Naive B cell (primary cell): ENCODE data around the gene KIN. TPM values are rescaled to one million over a fixed set of nuclear protein-coding genes. Genes with fewer than 3 reads are reported as not detected.
"Not testable (repeated sequence)": the region's sequence is repeated elsewhere in the genome, so short reads cannot be mapped to it uniquely, and the experiment has no call there.

Experiments used
- ATAC-seq, 2 donors: fragments of 150-1000 bp; cut with Tn5 transposase; 2 replicates each; pipeline ENCODE4 v1.10.0; 2021; ENCODE audit warnings: low read depth in 2 of 2, mild to moderate bottlenecking in 2 of 2, moderate library complexity in 2 of 2
- DNase-seq: peaks from one replicate; pipeline ENCODE4 v3.0.0; 2022
- H3K27ac Mint-ChIP-seq, 6 donors: one replicate each; pipeline ENCODE4 v1.8.0; 2020 to 2022; ENCODE audit warnings: mild to moderate bottlenecking in 6 of 6, mixed read lengths in 6 of 6, moderate library complexity in 5 of 6, inconsistent platforms in 2 of 6
- H3K27me3 Mint-ChIP-seq, 3 donors: one replicate each; pipeline ENCODE4 v1.8.0; 2021 to 2022; ENCODE audit warnings: mixed read lengths in 3 of 3, mild to moderate bottlenecking in 1 of 3
- H3K36me3 Mint-ChIP-seq, 2 donors: one replicate each; pipeline ENCODE4 v1.8.0; 2020 to 2022; ENCODE audit warnings: mixed read lengths in 2 of 2, inconsistent platforms in 1 of 2, mild to moderate bottlenecking in 1 of 2
- H3K4me1 Mint-ChIP-seq, 3 donors: one replicate each; pipeline ENCODE4 v1.8.0; 2020 to 2022; ENCODE audit warnings: mixed read lengths in 3 of 3, inconsistent platforms in 1 of 3, mild to moderate bottlenecking in 1 of 3, moderate library complexity in 1 of 3
- H3K4me3 Mint-ChIP-seq, 8 donors: one replicate each; pipeline ENCODE4 v1.8.0; 2020 to 2022; ENCODE audit warnings: mild to moderate bottlenecking in 8 of 8, mixed read lengths in 8 of 8, moderate library complexity in 8 of 8, inconsistent platforms in 2 of 8
- H3K9me3 Mint-ChIP-seq, 7 donors: one replicate each; pipeline ENCODE4 v1.8.0; 2020 to 2022; ENCODE audit warnings: mixed read lengths in 7 of 7, mild to moderate bottlenecking in 5 of 7, inconsistent platforms in 2 of 7, moderate library complexity in 1 of 7
- polyA plus RNA-seq, 6 donors: library from polyadenylated mRNA; unstranded; fragments of 300-500 nt; fragmentation: Illumina TruSeq; gene quantifications; one replicate each; pipeline ENCODE4 v1.2.3, GENCODE V29; 2021; ENCODE audit warnings: low read depth in 6 of 6

The KIN gene
- polyA plus RNA-seq, 6 donors from 2014 or later: 5.3 to 17.9 (median 6.0) TPM

- no peak for ATAC-seq
- Mint-ChIP-seq H3K36me3 (no peaks in the 10 kb centered on the region), H3K27ac (peak overlapping the region in 1 of 6 donors; percentile 26), H3K9me3 (peaks cover 0 to 3% (median 0%) of the 10 kb centered on the region in 7 donors), H3K4me1 (peaks cover 5 to 10% (median 8%) of the 10 kb centered on the region in 3 donors), H3K27me3 (peaks cover 8 to 14% (median 10%) of the 10 kb centered on the region in 3 donors), H3K4me3 (peak overlapping the region in 1 of 8 donors; percentile 57)
- no peak for DNase-seq
These were observed 25.7 kb upstream of the KIN start for GRCh38 chr10:7813481-7813880.

DNA sequence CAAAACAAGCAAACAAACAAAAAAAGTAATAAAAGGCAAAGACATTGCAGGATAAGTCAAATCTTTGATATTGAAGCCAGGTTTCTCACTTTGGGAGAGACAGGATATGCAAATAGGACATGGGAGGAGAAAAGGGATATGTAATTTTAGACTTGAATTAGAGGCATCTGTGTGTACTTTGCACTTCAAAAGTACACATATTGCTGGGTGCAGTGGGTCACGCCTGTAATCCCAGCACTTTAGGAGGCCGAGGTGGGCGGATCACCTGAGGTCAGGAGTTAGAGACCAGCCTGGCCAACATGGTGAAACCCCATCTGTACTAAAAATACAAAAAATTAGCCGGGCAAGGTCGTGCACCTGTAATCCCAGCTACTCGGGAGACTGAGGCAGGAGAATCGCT is 23.9 kb upstream of the KIN start:
- not testable (repeated sequence) for H3K36me3 Mint-ChIP-seq, H3K27ac Mint-ChIP-seq, H3K9me3 Mint-ChIP-seq, H3K4me3 Mint-ChIP-seq, H3K4me1 Mint-ChIP-seq, DNase-seq, ATAC-seq
- peaks cover 8 to 14% (median 10%) of the 10 kb centered on the region in 3 donors for H3K27me3 Mint-ChIP-seq

GRCh38 chr10:7811000-7811399 is 23.2 kb upstream of the KIN start:
- no peak for ATAC-seq

GRCh38 chr10:7810443-7810842 is 22.6 kb upstream of the KIN start:
- DNase-seq (no peak), ATAC-seq (no peak)
- Mint-ChIP-seq H3K27ac (peak overlapping the region in 2 of 6 donors; percentile 22 to 50), H3K27me3 (peaks cover 8 to 14% (median 10%) of the 10 kb centered on the region in 3 donors), H3K4me1 (no peaks in the 10 kb centered on the region), H3K36me3 (no peaks in the 10 kb centered on the region), H3K4me3 (no peak overlapping the region), H3K9me3 (no peaks in the 10 kb centered on the region)

More at GRCh38 chr10:7811000-7811399, 23.2 kb upstream of the KIN start:
- DNase-seq: no peak
- no peak overlapping the region for H3K4me3 Mint-ChIP-seq
- peaks cover 8 to 14% (median 10%) of the 10 kb centered on the region in 3 donors for H3K27me3 Mint-ChIP-seq
- H3K9me3 Mint-ChIP-seq: no peaks in the 10 kb centered on the region
- H3K27ac Mint-ChIP-seq: peak overlapping the region in 1 of 6 donors; percentile 46
- no peaks in the 10 kb centered on the region for H3K4me1 Mint-ChIP-seq
- H3K36me3 Mint-ChIP-seq: no peaks in the 10 kb centered on the region

- Mint-ChIP-seq H3K4me1 (no peaks in the 10 kb centered on the region), H3K9me3 (no peaks in the 10 kb centered on the region), H3K4me3 (no peak overlapping the region), H3K36me3 (peaks cover 9 to 13% of the 10 kb centered on the region in 2 donors), H3K27me3 (peaks cover 4 to 7% (median 7%) of the 10 kb centered on the region in 3 donors), H3K27ac (peak overlapping the region in 1 of 6 donors; percentile 1)
- DNase-seq (no peak), ATAC-seq (no peak)
These were observed 21.0 kb upstream of the KIN start for GRCh38 chr10:7808686-7809267.

- Mint-ChIP-seq H3K27me3 (no peaks in the 10 kb centered on the region), H3K4me1 (no peaks in the 10 kb centered on the region), H3K4me3 (no peak overlapping the region), H3K36me3 (peaks cover 14 to 33% of the 10 kb centered on the region in 2 donors), H3K9me3 (no peaks in the 10 kb centered on the region), H3K27ac (no peak overlapping the region)
- DNase-seq (no peak), ATAC-seq (no peak)
These were observed 16.9 kb upstream of the KIN start for GRCh38 chr10:7804741-7805140.

DNA sequence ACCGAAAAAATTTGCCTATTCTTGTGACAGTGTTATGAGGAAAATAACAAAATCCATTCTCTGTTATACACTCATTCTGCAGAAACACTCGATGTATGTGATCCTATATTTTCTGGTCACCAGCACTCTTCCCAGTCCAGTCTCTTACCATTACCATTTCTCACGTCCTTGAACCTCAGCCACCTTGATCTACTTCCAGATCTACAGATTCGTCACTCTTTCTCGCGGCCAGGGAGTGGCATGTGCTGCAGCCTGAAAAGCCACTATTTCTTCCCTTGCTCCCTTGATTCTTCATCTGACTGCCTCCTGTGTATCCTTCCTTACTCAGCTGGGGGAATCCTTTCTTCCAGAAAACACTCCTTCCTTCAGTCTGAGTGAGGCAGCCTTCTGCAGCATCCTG is 16.4 kb upstream of the KIN start:
- Mint-ChIP-seq H3K4me3 (no peak overlapping the region), H3K4me1 (no peaks in the 10 kb centered on the region), H3K27ac (no peak overlapping the region), H3K36me3 (peaks cover 14 to 35% of the 10 kb centered on the region in 2 donors), H3K27me3 (no peaks in the 10 kb centered on the region), H3K9me3 (no peaks in the 10 kb centered on the region)
- no peak for DNase-seq
- ATAC-seq: no peak

GRCh38 chr10:7802606-7803005 is 14.8 kb upstream of the KIN start:
- no peaks in the 10 kb centered on the region for H3K27me3 Mint-ChIP-seq
- H3K36me3 Mint-ChIP-seq: peaks cover 14 to 35% of the 10 kb centered on the region in 2 donors
- ATAC-seq: no peak
- no peak for DNase-seq
- no peaks in the 10 kb centered on the region for H3K4me1 Mint-ChIP-seq
- no peaks in the 10 kb centered on the region for H3K9me3 Mint-ChIP-seq
- no peak overlapping the region for H3K27ac Mint-ChIP-seq
- no peak overlapping the region for H3K4me3 Mint-ChIP-seq

GRCh38 chr10:7797582-7797981 is 9.8 kb upstream of the KIN start:
- H3K27ac Mint-ChIP-seq: peak overlapping the region in 1 of 6 donors; percentile 58
- no peak overlapping the region for H3K4me3 Mint-ChIP-seq
- peaks cover 21 to 28% (median 27%) of the 10 kb centered on the region in 3 donors for H3K4me1 Mint-ChIP-seq
- ATAC-seq: no peak
- no peak for DNase-seq
- H3K36me3 Mint-ChIP-seq: peaks cover 0 to 25% of the 10 kb centered on the region in 2 donors
- no peaks in the 10 kb centered on the region for H3K27me3 Mint-ChIP-seq
- H3K9me3 Mint-ChIP-seq: no peaks in the 10 kb centered on the region

- Mint-ChIP-seq H3K9me3 (no peaks in the 10 kb centered on the region), H3K27me3 (no peaks in the 10 kb centered on the region), H3K4me3 (peak overlapping the region in 1 of 8 donors; percentile 49), H3K27ac (no peak overlapping the region), H3K36me3 (peaks cover 0 to 17% of the 10 kb centered on the region in 2 donors), H3K4me1 (peaks cover 28 to 45% (median 44%) of the 10 kb centered on the region in 3 donors)
- ATAC-seq: no peak
- DNase-seq: no peak
These were observed 7.8 kb upstream of the KIN start for GRCh38 chr10:7795605-7796004.

- Mint-ChIP-seq H3K4me3 (no peak overlapping the region), H3K27me3 (no peaks in the 10 kb centered on the region), H3K9me3 (no peaks in the 10 kb centered on the region), H3K4me1 (peaks cover 33 to 54% (median 51%) of the 10 kb centered on the region in 3 donors), H3K36me3 (peaks cover 0 to 10% of the 10 kb centered on the region in 2 donors), H3K27ac (no peak overlapping the region)
- DNase-seq (no peak), ATAC-seq (no peak)
These were observed 6.6 kb upstream of the KIN start for GRCh38 chr10:7794251-7795026.

DNA sequence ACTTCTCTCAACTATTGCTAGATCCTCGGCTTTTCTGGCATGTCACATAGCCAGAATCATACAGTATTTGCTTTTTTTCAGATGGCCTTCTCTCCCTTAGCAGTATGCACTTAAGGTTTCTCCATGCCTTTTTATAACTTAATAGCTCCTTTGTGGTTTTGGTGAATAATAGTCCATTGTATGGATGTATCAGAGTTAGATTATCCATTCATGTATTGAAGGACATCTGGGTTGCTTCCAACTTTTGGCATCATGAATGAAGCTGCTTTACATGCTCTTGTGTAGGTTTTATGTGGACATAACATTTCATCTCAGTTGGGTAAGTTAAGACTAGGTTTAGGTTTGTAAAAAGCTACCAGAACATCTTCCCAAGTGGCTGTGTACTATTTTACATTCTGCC is 4.7 kb upstream of the KIN start:
- no peaks in the 10 kb centered on the region for H3K27me3 Mint-ChIP-seq
- ATAC-seq (no peak), DNase-seq (no peak)
- peaks cover 0 to 9% of the 10 kb centered on the region in 2 donors for H3K36me3 Mint-ChIP-seq
- H3K27ac Mint-ChIP-seq: peak overlapping the region in 2 of 6 donors; percentile 4 to 14
- H3K9me3 Mint-ChIP-seq: no peaks in the 10 kb centered on the region
- H3K4me3 Mint-ChIP-seq: peak overlapping the region in 1 of 8 donors; percentile 8
- H3K4me1 Mint-ChIP-seq: peaks cover 37 to 65% (median 57%) of the 10 kb centered on the region in 3 donors

DNA sequence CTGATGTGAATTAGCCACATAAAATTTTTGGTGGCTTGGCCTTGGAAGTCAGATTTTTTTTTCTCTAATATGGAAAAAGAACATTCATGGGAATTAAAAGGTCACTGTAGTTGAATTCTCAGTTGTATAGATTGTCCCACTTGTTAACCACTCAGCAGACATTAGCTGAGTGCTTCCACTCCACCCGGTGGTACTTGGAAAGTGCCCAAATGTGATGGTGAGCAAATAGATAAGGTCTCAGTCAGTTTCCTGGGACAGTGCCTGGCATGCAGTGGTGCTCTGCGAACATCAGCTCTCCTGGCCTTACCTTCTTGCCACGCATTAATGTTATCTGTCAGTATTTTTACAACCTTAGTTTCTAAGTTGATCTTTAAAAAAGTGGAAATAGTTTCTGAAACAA is 1.6 kb upstream of the KIN start:
- ATAC-seq: no peak
- peak overlapping the region in 2 of 8 donors; percentile 67 to 73 for H3K4me3 Mint-ChIP-seq
- H3K27ac Mint-ChIP-seq: peak overlapping the region in 1 of 6 donors; percentile 87
- H3K9me3 Mint-ChIP-seq: no peaks in the 10 kb centered on the region
- no peaks in the 10 kb centered on the region for H3K27me3 Mint-ChIP-seq
- peaks cover 27 to 68% (median 49%) of the 10 kb centered on the region in 3 donors for H3K4me1 Mint-ChIP-seq
- DNase-seq: no peak
- H3K36me3 Mint-ChIP-seq: no peaks in the 10 kb centered on the region
